OCI-LY1 (cell line): ENCODE measurements around the gene WDSUB1.

Experiments used
- H2AFZ ChIP-seq: fragments of 200-600 bp; sonication (generic), shearing (Covaris generic); 2 replicates; pipeline ENCODE4 v1.6.0; 2014; ENCODE audit warnings: antibody characterized with exemption, mild to moderate bottlenecking, low read length
- H3F3A ChIP-seq: fragments of 200-600 bp; sonication (generic), shearing (Covaris generic); 2 replicates; pipeline ENCODE4 v1.6.0; 2014; ENCODE audit warnings: mild to moderate bottlenecking, antibody characterized with exemption, low read length, moderate library complexity; ENCODE audit not compliant: insufficient read depth
- H3K27ac ChIP-seq: fragments of 200-600 bp; sonication (generic); 2 replicates; pipeline ENCODE4 v1.5.1; 2014; ENCODE audit warnings: low read length, mixed run types, mild to moderate bottlenecking, low read depth; ENCODE audit not compliant: poor library complexity, severe bottlenecking
- H3K27me3 ChIP-seq: fragments of 200-600 bp; sonication (generic); 2 replicates; pipeline ENCODE4 v1.6.0; 2014; ENCODE audit warnings: antibody characterized with exemption, mild to moderate bottlenecking, low read length, moderate library complexity; ENCODE audit not compliant: insufficient read depth
- H3K36me3 ChIP-seq: fragments of 200-600 bp; sonication (generic); 2 replicates; pipeline ENCODE4 v1.6.1; 2014; ENCODE audit warnings: mild to moderate bottlenecking, antibody characterized with exemption, low read length, moderate library complexity, mixed read lengths; ENCODE audit not compliant: insufficient read depth
- H3K4me1 ChIP-seq: fragments of 200-600 bp; sonication (generic); 2 replicates; pipeline ENCODE4 v1.5.1; 2014; ENCODE audit warnings: mild to moderate bottlenecking, low read length, moderate library complexity; ENCODE audit not compliant: insufficient read depth, severe bottlenecking
- H3K4me2 ChIP-seq: fragments of 200-600 bp; sonication (generic), shearing (Covaris generic); 2 replicates; pipeline ENCODE4 v1.6.1; 2014; ENCODE audit warnings: low read length
- H3K4me3 ChIP-seq: fragments of 200-600 bp; sonication (generic); 2 replicates; pipeline ENCODE4 v1.5.1; 2014; ENCODE audit warnings: low read length, low read depth, mild to moderate bottlenecking, mixed read lengths; ENCODE audit not compliant: poor library complexity, severe bottlenecking
- H3K79me2 ChIP-seq: fragments of 200-600 bp; shearing (Covaris generic); 2 replicates; pipeline ENCODE4 v1.6.1; 2016; ENCODE audit warnings: mixed run types, low read length, mixed read lengths; ENCODE audit not compliant: insufficient read depth
- H3K9ac ChIP-seq: fragments of 200-600 bp; sonication (generic), shearing (Covaris generic); 2 replicates; pipeline ENCODE4 v1.6.1; 2014; ENCODE audit warnings: mild to moderate bottlenecking, low read length, mixed read lengths
- H3K9me2 ChIP-seq: fragments of 200-600 bp; sonication (generic), shearing (Covaris generic); 2 replicates; pipeline ENCODE4 v1.6.1; 2014; ENCODE audit warnings: low read depth, mild to moderate bottlenecking, low read length, mixed read lengths
- H3K9me3 ChIP-seq: fragments of 200-600 bp; shearing (Covaris generic); 2 replicates; pipeline ENCODE4 v1.6.1; 2014; ENCODE audit warnings: low read length, mixed read lengths
- H4K20me1 ChIP-seq: fragments of 200-600 bp; sonication (generic), shearing (Covaris generic); 2 replicates; pipeline ENCODE4 v1.6.0; 2016; ENCODE audit warnings: mild to moderate bottlenecking, low read length; ENCODE audit not compliant: insufficient read depth
- CTCF ChIP-seq: fragments of 200-600 bp; sonication (generic), shearing (Covaris generic); IDR thresholded peaks from 2 replicates; pipeline ENCODE4 v1.5.1; 2017; ENCODE audit warnings: mild to moderate bottlenecking, antibody characterized with exemption, low read length, moderate library complexity, mixed read lengths
- EZH2 ChIP-seq: fragments of 200-600 bp; sonication (generic), shearing (Covaris generic); IDR thresholded peaks from 2 replicates; pipeline ENCODE4 v1.8.0; 2017; ENCODE audit warnings: borderline replicate concordance, mixed run types, mild to moderate bottlenecking, antibody characterized with exemption, low read length, moderate library complexity, mixed read lengths

WDSUB1 gene

GRCh38 chr2:159202568-159203071, 83.9 kb downstream of the WDSUB1 start:
- Histone ChIP-seq H3K4me3 (no peak overlapping the region), H4K20me1 (no peaks in the 10 kb centered on the region), H2AFZ (no peak overlapping the region), H3K4me2 (no peak overlapping the region), H3K79me2 (no peaks in the 10 kb centered on the region), H3K9me2 (no peaks in the 10 kb centered on the region), H3F3A (no peaks in the 10 kb centered on the region), H3K27ac (no peak overlapping the region), H3K9ac (no peak overlapping the region), H3K36me3 (no peaks in the 10 kb centered on the region), H3K4me1 (no peaks in the 10 kb centered on the region), H3K27me3 (peaks cover 3% of the 10 kb centered on the region; the same call in 1 of the 2 replicates), H3K9me3 (no peaks in the 10 kb centered on the region)
- TF ChIP-seq EZH2 (no peak), CTCF (no peak)

DNA sequence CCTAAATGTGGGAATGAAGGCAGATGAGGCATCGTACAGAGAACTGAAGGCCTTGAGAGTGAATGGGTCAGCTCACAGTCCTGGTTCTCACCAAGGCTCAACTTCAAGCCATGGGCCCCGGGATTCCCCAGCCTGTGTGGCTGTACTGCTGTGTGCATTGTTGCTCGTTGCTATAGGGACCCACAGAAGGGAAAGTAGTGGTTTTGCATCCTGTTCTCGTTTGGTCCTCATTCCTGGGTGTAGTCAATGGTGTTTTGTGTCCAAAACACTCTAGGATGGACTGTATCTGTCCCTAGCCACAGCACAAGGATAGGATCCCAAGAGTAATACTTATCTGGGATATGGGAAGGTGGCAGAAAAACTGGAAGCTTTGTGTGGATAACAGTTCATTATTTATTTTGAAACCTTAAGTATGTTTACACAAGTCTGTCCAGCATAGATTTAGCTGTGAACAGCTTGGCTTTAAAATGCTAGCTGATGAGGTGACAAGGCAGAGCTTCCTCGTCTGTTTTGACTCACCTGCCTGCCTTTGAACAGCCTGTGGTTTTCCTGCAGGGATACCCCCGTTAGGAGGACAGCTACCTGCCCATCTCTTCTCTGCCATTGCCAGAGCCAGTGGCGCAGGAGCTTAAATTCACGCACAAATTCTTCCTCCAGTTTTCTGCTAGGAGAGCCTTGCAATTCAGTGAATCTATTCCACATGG, 85.0 kb downstream of the WDSUB1 start:
- no peaks in the 10 kb centered on the region for H3K36me3 ChIP-seq

DNA sequence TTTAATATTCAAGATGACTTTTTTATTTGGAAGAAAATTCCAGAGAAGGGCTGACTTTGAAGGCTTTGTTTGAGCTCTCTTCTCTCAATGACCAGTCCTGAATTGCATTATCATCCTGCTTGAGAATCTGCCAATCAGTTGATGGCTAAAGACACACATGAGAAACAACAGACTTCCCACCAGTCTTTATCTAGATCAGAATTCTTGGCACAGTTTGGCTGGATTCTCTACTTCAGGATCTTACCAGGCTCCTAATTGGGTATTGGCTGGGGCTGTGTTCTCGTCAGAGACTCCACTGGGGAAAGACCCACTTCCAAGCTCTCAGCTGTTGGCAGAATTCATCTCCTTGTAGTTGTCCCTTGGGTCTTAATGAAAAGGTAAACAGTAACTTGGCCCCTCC, 86.0 kb downstream of the WDSUB1 start:
- no peak overlapping the region for H3K27ac ChIP-seq
- no peak for TF ChIP-seq EZH2
- no peak for TF ChIP-seq CTCF

More for the DNA sequence above, 85.0 kb downstream of the WDSUB1 start:
- Histone ChIP-seq H3K4me2 (no peak overlapping the region), H3K4me1 (no peaks in the 10 kb centered on the region), H3K9ac (no peak overlapping the region), H2AFZ (no peak overlapping the region), H3K4me3 (no peak overlapping the region), H3K9me2 (no peaks in the 10 kb centered on the region), H4K20me1 (no peaks in the 10 kb centered on the region), H3K79me2 (no peaks in the 10 kb centered on the region), H3F3A (no peaks in the 10 kb centered on the region), H3K27ac (no peak overlapping the region), H3K27me3 (peaks cover 3% of the 10 kb centered on the region; the same call in 1 of the 2 replicates), H3K9me3 (no peaks in the 10 kb centered on the region)
- TF ChIP-seq CTCF (no peak), EZH2 (no peak)

More for the DNA sequence above, 86.0 kb downstream of the WDSUB1 start:
- Histone ChIP-seq H3K9me2 (no peaks in the 10 kb centered on the region), H2AFZ (no peak overlapping the region), H3K4me1 (no peaks in the 10 kb centered on the region), H3F3A (no peaks in the 10 kb centered on the region), H3K36me3 (no peaks in the 10 kb centered on the region), H3K27me3 (peaks cover 3% of the 10 kb centered on the region; the same call in 1 of the 2 replicates), H3K9ac (no peak overlapping the region), H3K4me3 (no peak overlapping the region), H4K20me1 (no peaks in the 10 kb centered on the region), H3K9me3 (no peaks in the 10 kb centered on the region), H3K4me2 (no peak overlapping the region), H3K79me2 (no peaks in the 10 kb centered on the region)
